WTC11 (cell line): Measurements from ENCODE around the gene COL9A1. TPM values are rescaled to one million over a fixed set of nuclear protein-coding genes. Genes with fewer than 3 reads are reported as not detected.

Experiments
- ATAC-seq: fragments of 200-7000 bp; cut with Tn5 transposase; 2 replicates; pipeline ENCODE4 v1.10.0; 2021; ENCODE audit warnings: mild to moderate bottlenecking, moderate library complexity
- CTCF ChIA-PET: fragments of 300-600 bp; sonication (Branson Sonifier 250); formaldehyde crosslinking; loops from one replicate; lab custom pipeline; 2021; ENCODE audit warnings: antibody characterized with exemption; lab: Charles Lee
- POLR2A ChIA-PET: fragments of 350-600 bp; sonication (Branson Sonifier 250); formaldehyde crosslinking; loops from one replicate; lab custom pipeline; 2021; ENCODE audit warnings: antibody characterized with exemption; lab: Charles Lee
- DNase-seq: peaks from one replicate; pipeline ENCODE4 v3.0.0; 2021; ENCODE audit warnings: low spot score
- H3K27ac Mint-ChIP-seq: 2 replicates; pipeline ENCODE4 v1.8.0; 2021; ENCODE audit warnings: mixed read lengths
- H3K27me3 Mint-ChIP-seq: 2 replicates; pipeline ENCODE4 v1.8.0; 2021; ENCODE audit warnings: low read depth, mild to moderate bottlenecking, moderate library complexity, mixed read lengths
- H3K36me3 Mint-ChIP-seq: 2 replicates; pipeline ENCODE4 v1.8.0; 2021; ENCODE audit warnings: mixed read lengths
- H3K4me1 Mint-ChIP-seq: 2 replicates; pipeline ENCODE4 v1.8.0; 2022; ENCODE audit warnings: mixed read lengths
- H3K4me3 Mint-ChIP-seq: 2 replicates; pipeline ENCODE4 v1.8.0; 2021; ENCODE audit warnings: mild to moderate bottlenecking, moderate library complexity, mixed read lengths
- H3K9me3 Mint-ChIP-seq: 2 replicates; pipeline ENCODE4 v1.8.0; 2021; ENCODE audit warnings: mixed read lengths
- ATF6 ChIP-seq: sonication (generic); formaldehyde crosslinking; IDR thresholded peaks from 2 replicates; pipeline ENCODE4 v1.8.1; 2023; ENCODE audit warnings: mild to moderate bottlenecking, missing genetic modification reagents
- CBFB ChIP-seq: sonication (generic); formaldehyde crosslinking; IDR thresholded peaks from 2 replicates; pipeline ENCODE4 v1.8.1; 2022; ENCODE audit warnings: mild to moderate bottlenecking, low read depth, missing genetic modification reagents
- CREM ChIP-seq: sonication (generic); formaldehyde crosslinking; IDR thresholded peaks from 2 replicates; pipeline ENCODE4 v1.8.1; 2022; ENCODE audit warnings: mild to moderate bottlenecking, missing genetic modification reagents, moderate library complexity
- E2F5 ChIP-seq: sonication (generic); formaldehyde crosslinking; IDR thresholded peaks from 2 replicates; pipeline ENCODE4 v1.8.1; 2022; ENCODE audit warnings: mild to moderate bottlenecking, moderate library complexity, missing genetic modification reagents
- ELF4 ChIP-seq: sonication (generic); formaldehyde crosslinking; IDR thresholded peaks from 2 replicates; pipeline ENCODE4 v1.8.1; 2022; ENCODE audit warnings: low read depth, mild to moderate bottlenecking, moderate library complexity, missing genetic modification reagents
- EMX1 ChIP-seq: fragments of 250-450 bp; sonication (Bioruptor Pico); IDR thresholded peaks from 2 replicates; pipeline ENCODE4 v1.8.0; 2021; ENCODE audit warnings: mild to moderate bottlenecking
- FOXJ3 ChIP-seq: sonication (generic); formaldehyde crosslinking; IDR thresholded peaks from 2 replicates; pipeline ENCODE4 v1.9.0; 2021; ENCODE audit warnings: missing genetic modification reagents, mild to moderate bottlenecking, borderline replicate concordance
- JAZF1 ChIP-seq: fragments of 250-450 bp; sonication (Bioruptor Pico); IDR thresholded peaks from 2 replicates; pipeline ENCODE4 v1.9.0; 2021; ENCODE audit warnings: moderate library complexity, mild to moderate bottlenecking, inconsistent platforms
- KAT7 ChIP-seq: sonication (generic); formaldehyde crosslinking; IDR thresholded peaks from 2 replicates; pipeline ENCODE4 v1.8.1; 2023; ENCODE audit warnings: missing genetic modification reagents, mild to moderate bottlenecking, borderline replicate concordance
- NR2C2 ChIP-seq: sonication (generic); formaldehyde crosslinking; IDR thresholded peaks from 2 replicates; pipeline ENCODE4 v1.8.0; 2022; ENCODE audit warnings: mild to moderate bottlenecking, missing genetic modification reagents
- TP53 ChIP-seq: sonication (generic); formaldehyde crosslinking; IDR thresholded peaks from 2 replicates; pipeline ENCODE4 v1.8.1; 2023; ENCODE audit warnings: mild to moderate bottlenecking, missing genetic modification reagents
- USF2 ChIP-seq: sonication (generic); formaldehyde crosslinking; IDR thresholded peaks from 2 replicates; pipeline ENCODE4 v1.8.1; 2023; ENCODE audit warnings: mild to moderate bottlenecking, missing genetic modification reagents, moderate library complexity
- ZBTB21 ChIP-seq: sonication (generic); formaldehyde crosslinking; IDR thresholded peaks from 2 replicates; pipeline ENCODE4 v1.8.1; 2023; ENCODE audit warnings: mild to moderate bottlenecking, missing genetic modification reagents, borderline replicate concordance
- ZNF219 ChIP-seq: sonication (generic); formaldehyde crosslinking; IDR thresholded peaks from 2 replicates; pipeline ENCODE4 v1.8.0; 2023; ENCODE audit warnings: missing genetic modification reagents, mild to moderate bottlenecking, borderline replicate concordance
- ZNF317 ChIP-seq: sonication (generic); formaldehyde crosslinking; IDR thresholded peaks from 2 replicates; pipeline ENCODE4 v1.8.1; 2023; ENCODE audit warnings: low read depth, mild to moderate bottlenecking, moderate library complexity, missing genetic modification reagents, borderline replicate concordance
- ZNF671 ChIP-seq: fragments of 250-450 bp; sonication (Bioruptor Pico); IDR thresholded peaks from 2 replicates; pipeline ENCODE4 v1.8.0; 2021; ENCODE audit warnings: mild to moderate bottlenecking
- total RNA-seq: library from RNA; stranded (reverse); gene quantifications from 3 replicates; pipeline ENCODE4 v1.2.3, GENCODE V29; 2021
- TF ChIP-seq, protein P1 (sequence below): sonication (generic); formaldehyde crosslinking; conservative IDR thresholded peaks from 2 replicates; pipeline ENCODE4 v1.8.1; 2023; ENCODE audit warnings: mild to moderate bottlenecking, low read depth, missing genetic modification reagents, moderate library complexity
- TF ChIP-seq, protein P2 (sequence below): sonication (generic); formaldehyde crosslinking; IDR thresholded peaks from 2 replicates; pipeline ENCODE4 v1.8.0; 2022; ENCODE audit warnings: missing genetic modification reagents
- TF ChIP-seq, protein P3 (sequence below): sonication (generic); formaldehyde crosslinking; IDR thresholded peaks from 2 replicates; pipeline ENCODE4 v1.8.1; 2022; ENCODE audit warnings: low read depth, mild to moderate bottlenecking, moderate library complexity, missing genetic modification reagents, borderline replicate concordance

The COL9A1 gene
- total RNA-seq, 1 experiment from 2014 or later, result 9.0 TPM

DNA sequence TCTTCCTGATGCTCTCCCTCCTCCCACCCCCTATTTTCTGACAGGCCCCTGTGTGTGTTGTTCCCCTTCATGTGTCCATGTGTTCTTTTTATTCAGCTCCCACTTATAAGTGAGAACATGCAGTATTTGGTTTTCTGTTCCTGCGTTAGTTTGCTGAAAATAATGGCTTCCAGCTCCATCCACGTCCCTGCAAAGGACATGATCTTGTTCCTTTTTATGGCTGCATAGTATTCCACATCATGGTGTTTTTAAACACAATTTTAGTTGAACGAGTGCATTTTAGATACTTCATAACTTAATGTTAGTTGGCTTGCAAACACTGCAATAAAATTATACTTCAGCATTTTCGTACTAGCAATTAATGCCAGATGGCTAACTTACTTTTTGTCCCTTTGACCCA, 28.5 kb downstream of the COL9A1 start (continued):
- no peak for TF ChIP-seq USF2 (CRISPR knock-in tag)

DNA sequence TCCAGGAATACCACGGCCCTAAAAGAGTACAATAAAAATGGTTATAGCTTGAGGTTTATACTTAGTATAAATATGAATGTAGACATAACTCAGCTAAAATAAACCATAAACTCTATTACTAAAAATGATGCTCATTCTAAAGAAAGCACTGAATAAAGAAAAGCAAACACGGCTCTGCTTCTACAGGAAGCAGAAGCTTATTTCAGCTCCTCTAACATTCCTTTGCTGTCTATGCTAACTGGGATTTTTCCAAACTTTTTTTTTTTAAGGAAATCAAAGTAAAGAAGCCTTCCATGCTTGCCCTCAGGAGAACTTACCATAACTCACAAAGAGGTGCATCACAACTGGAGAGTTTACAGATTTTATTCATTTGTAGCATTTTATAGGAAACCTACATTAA, 30.8 kb downstream of the COL9A1 start:
- H3K27me3 Mint-ChIP-seq, result no peaks in the 10 kb centered on the region
- no peak overlapping the region for H3K27ac Mint-ChIP-seq
- DNase-seq (no peak), ATAC-seq (no peak)
- CTCF ChIA-PET, result interaction anchor here (0.6 to 2.0 kb wide), 2 partner anchors 10 to 51 kb away, joined by 4 to 7 read pairs; no protein-coding TSS in a partner anchor
- H3K9me3 Mint-ChIP-seq, result no peaks in the 10 kb centered on the region
- TF ChIP-seq KAT7 (CRISPR knock-in tag) (no peak), ATF6 (CRISPR knock-in tag) (no peak), ZNF671 (CRISPR knock-in tag) (no peak), NR2C2 (CRISPR knock-in tag) (no peak)
- H3K36me3 Mint-ChIP-seq, result peaks cover 3% of the 10 kb centered on the region; the same call in 1 of the 2 replicates
- no peak overlapping the region for H3K4me3 Mint-ChIP-seq
- POLR2A ChIA-PET, result no interaction called here
- H3K4me1 Mint-ChIP-seq, result 0 out of 2 replicates have a peak, but pooled peaks cover 5% of the 10 kb centered on the region

- Mint-ChIP-seq H3K4me1 (0 out of 2 replicates have a peak, but pooled peaks cover 5% of the 10 kb centered on the region), H3K27ac (0 out of 2 replicates have a peak overlapping the region, but pooled peaks have one; percentile 32), H3K36me3 (peaks cover 3% of the 10 kb centered on the region; the same call in 1 of the 2 replicates), H3K4me3 (no peak overlapping the region), H3K9me3 (no peaks in the 10 kb centered on the region), H3K27me3 (no peaks in the 10 kb centered on the region)
- ChIA-PET POLR2A (no interaction called here), CTCF (no interaction called here)
- DNase-seq, result no peak
- ATAC-seq, result peak; percentile 30
- TF ChIP-seq USF2 (CRISPR knock-in tag), result no peak
- TF ChIP-seq CREM, result no peak
- TF ChIP-seq, protein P1, sequence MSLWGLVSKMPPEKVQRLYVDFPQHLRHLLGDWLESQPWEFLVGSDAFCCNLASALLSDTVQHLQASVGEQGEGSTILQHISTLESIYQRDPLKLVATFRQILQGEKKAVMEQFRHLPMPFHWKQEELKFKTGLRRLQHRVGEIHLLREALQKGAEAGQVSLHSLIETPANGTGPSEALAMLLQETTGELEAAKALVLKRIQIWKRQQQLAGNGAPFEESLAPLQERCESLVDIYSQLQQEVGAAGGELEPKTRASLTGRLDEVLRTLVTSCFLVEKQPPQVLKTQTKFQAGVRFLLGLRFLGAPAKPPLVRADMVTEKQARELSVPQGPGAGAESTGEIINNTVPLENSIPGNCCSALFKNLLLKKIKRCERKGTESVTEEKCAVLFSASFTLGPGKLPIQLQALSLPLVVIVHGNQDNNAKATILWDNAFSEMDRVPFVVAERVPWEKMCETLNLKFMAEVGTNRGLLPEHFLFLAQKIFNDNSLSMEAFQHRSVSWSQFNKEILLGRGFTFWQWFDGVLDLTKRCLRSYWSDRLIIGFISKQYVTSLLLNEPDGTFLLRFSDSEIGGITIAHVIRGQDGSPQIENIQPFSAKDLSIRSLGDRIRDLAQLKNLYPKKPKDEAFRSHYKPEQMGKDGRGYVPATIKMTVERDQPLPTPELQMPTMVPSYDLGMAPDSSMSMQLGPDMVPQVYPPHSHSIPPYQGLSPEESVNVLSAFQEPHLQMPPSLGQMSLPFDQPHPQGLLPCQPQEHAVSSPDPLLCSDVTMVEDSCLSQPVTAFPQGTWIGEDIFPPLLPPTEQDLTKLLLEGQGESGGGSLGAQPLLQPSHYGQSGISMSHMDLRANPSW (CRISPR knock-in tag), result no peak
- TF ChIP-seq, protein P2, sequence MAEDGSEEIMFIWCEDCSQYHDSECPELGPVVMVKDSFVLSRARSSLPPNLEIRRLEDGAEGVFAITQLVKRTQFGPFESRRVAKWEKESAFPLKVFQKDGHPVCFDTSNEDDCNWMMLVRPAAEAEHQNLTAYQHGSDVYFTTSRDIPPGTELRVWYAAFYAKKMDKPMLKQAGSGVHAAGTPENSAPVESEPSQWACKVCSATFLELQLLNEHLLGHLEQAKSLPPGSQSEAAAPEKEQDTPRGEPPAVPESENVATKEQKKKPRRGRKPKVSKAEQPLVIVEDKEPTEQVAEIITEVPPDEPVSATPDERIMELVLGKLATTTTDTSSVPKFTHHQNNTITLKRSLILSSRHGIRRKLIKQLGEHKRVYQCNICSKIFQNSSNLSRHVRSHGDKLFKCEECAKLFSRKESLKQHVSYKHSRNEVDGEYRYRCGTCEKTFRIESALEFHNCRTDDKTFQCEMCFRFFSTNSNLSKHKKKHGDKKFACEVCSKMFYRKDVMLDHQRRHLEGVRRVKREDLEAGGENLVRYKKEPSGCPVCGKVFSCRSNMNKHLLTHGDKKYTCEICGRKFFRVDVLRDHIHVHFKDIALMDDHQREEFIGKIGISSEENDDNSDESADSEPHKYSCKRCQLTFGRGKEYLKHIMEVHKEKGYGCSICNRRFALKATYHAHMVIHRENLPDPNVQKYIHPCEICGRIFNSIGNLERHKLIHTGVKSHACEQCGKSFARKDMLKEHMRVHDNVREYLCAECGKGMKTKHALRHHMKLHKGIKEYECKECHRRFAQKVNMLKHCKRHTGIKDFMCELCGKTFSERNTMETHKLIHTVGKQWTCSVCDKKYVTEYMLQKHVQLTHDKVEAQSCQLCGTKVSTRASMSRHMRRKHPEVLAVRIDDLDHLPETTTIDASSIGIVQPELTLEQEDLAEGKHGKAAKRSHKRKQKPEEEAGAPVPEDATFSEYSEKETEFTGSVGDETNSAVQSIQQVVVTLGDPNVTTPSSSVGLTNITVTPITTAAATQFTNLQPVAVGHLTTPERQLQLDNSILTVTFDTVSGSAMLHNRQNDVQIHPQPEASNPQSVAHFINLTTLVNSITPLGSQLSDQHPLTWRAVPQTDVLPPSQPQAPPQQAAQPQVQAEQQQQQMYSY, result no peak
- no peak for TF ChIP-seq ZNF317 (CRISPR knock-in tag)
- no peak for TF ChIP-seq ZNF219 (CRISPR knock-in tag)
- no peak for TF ChIP-seq FOXJ3
- TF ChIP-seq E2F5, result no peak
- no peak for TF ChIP-seq TP53 (CRISPR knock-in tag)
- no peak for TF ChIP-seq ELF4 (CRISPR knock-in tag)
- TF ChIP-seq CBFB (CRISPR knock-in tag), result no peak
- no peak for TF ChIP-seq JAZF1
- no peak for TF ChIP-seq EMX1 (CRISPR knock-in tag)
- TF ChIP-seq, protein P3, sequence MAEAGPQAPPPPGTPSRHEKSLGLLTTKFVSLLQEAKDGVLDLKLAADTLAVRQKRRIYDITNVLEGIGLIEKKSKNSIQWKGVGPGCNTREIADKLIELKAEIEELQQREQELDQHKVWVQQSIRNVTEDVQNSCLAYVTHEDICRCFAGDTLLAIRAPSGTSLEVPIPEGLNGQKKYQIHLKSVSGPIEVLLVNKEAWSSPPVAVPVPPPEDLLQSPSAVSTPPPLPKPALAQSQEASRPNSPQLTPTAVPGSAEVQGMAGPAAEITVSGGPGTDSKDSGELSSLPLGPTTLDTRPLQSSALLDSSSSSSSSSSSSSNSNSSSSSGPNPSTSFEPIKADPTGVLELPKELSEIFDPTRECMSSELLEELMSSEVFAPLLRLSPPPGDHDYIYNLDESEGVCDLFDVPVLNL (CRISPR knock-in tag), result no peak
- TF ChIP-seq ZBTB21 (CRISPR knock-in tag), result no peak
Measured at GRCh38 chr6:70270287-70271005, 32.4 kb downstream of the COL9A1 start.
